ENCODE data around the gene MS4A10.

Gene MS4A10

GRCh38 chr11:60776167-60776566 is 9.0 kb upstream of the MS4A10 start:
- H3K27ac Mint-ChIP-seq: no peak overlapping the region
- no peaks in the 10 kb centered on the region for H3K27me3 Mint-ChIP-seq
- no peaks in the 10 kb centered on the region for H3K36me3 Mint-ChIP-seq
- H3K9me3 Mint-ChIP-seq: no peaks in the 10 kb centered on the region
- H3K4me1 Mint-ChIP-seq: peaks cover 15% of the 10 kb centered on the region
- H3K4me3 Mint-ChIP-seq: no peak overlapping the region

- Mint-ChIP-seq H3K27ac (no peak overlapping the region), H3K9me3 (no peaks in the 10 kb centered on the region), H3K27me3 (no peaks in the 10 kb centered on the region), H3K4me1 (peaks cover 15% of the 10 kb centered on the region), H3K36me3 (no peaks in the 10 kb centered on the region), H3K4me3 (no peak overlapping the region)
Measured at GRCh38 chr11:60777106-60777505, 8.0 kb upstream of the MS4A10 start.

GRCh38 chr11:60777572-60777971 is 7.6 kb upstream of the MS4A10 start:
- Mint-ChIP-seq H3K4me3 (no peak overlapping the region), H3K27ac (no peak overlapping the region), H3K9me3 (no peaks in the 10 kb centered on the region), H3K36me3 (no peaks in the 10 kb centered on the region), H3K27me3 (no peaks in the 10 kb centered on the region), H3K4me1 (peaks cover 15% of the 10 kb centered on the region)

- H3K4me1 Mint-ChIP-seq: peaks cover 9% of the 10 kb centered on the region
- no peaks in the 10 kb centered on the region for H3K36me3 Mint-ChIP-seq
- H3K4me3 Mint-ChIP-seq: no peak overlapping the region
- H3K27ac Mint-ChIP-seq: no peak overlapping the region
- no peaks in the 10 kb centered on the region for H3K9me3 Mint-ChIP-seq
- H3K27me3 Mint-ChIP-seq: no peaks in the 10 kb centered on the region
Measured at GRCh38 chr11:60780065-60780464, 5.1 kb upstream of the MS4A10 start.

GRCh38 chr11:60780774-60781173 is 4.4 kb upstream of the MS4A10 start:
- no peaks in the 10 kb centered on the region for H3K9me3 Mint-ChIP-seq
- H3K4me1 Mint-ChIP-seq: peaks cover 2% of the 10 kb centered on the region
- H3K36me3 Mint-ChIP-seq: no peaks in the 10 kb centered on the region
- H3K27me3 Mint-ChIP-seq: no peaks in the 10 kb centered on the region
- H3K4me3 Mint-ChIP-seq: no peak overlapping the region
- no peak overlapping the region for H3K27ac Mint-ChIP-seq

- Mint-ChIP-seq H3K4me1 (no peaks in the 10 kb centered on the region), H3K36me3 (no peaks in the 10 kb centered on the region), H3K9me3 (no peaks in the 10 kb centered on the region), H3K27ac (no peak overlapping the region), H3K4me3 (no peak overlapping the region), H3K27me3 (no peaks in the 10 kb centered on the region)
Measured at GRCh38 chr11:60781286-60781980, 3.7 kb upstream of the MS4A10 start.

GRCh38 chr11:60781981-60782316 is 3.2 kb upstream of the MS4A10 start:
- Mint-ChIP-seq H3K27ac (no peak overlapping the region), H3K4me3 (no peak overlapping the region), H3K27me3 (no peaks in the 10 kb centered on the region), H3K4me1 (no peaks in the 10 kb centered on the region), H3K36me3 (no peaks in the 10 kb centered on the region), H3K9me3 (no peaks in the 10 kb centered on the region)

- Mint-ChIP-seq H3K9me3 (no peaks in the 10 kb centered on the region), H3K4me1 (no peaks in the 10 kb centered on the region), H3K27me3 (no peaks in the 10 kb centered on the region), H3K36me3 (no peaks in the 10 kb centered on the region), H3K4me3 (no peak overlapping the region), H3K27ac (no peak overlapping the region)
Measured at GRCh38 chr11:60782393-60783140, 2.6 kb upstream of the MS4A10 start.

- Mint-ChIP-seq H3K4me3 (no peak overlapping the region), H3K27me3 (no peaks in the 10 kb centered on the region), H3K9me3 (no peaks in the 10 kb centered on the region), H3K36me3 (no peaks in the 10 kb centered on the region), H3K4me1 (no peaks in the 10 kb centered on the region), H3K27ac (no peak overlapping the region)
Measured at GRCh38 chr11:60783141-60783484, 2.0 kb upstream of the MS4A10 start.

- no peaks in the 10 kb centered on the region for H3K27me3 Mint-ChIP-seq
- H3K36me3 Mint-ChIP-seq: no peaks in the 10 kb centered on the region
- H3K4me3 Mint-ChIP-seq: no peak overlapping the region
- H3K27ac Mint-ChIP-seq: no peak overlapping the region
- no peaks in the 10 kb centered on the region for H3K9me3 Mint-ChIP-seq
- H3K4me1 Mint-ChIP-seq: no peaks in the 10 kb centered on the region
Measured at GRCh38 chr11:60783911-60784310, 1.2 kb upstream of the MS4A10 start.

GRCh38 chr11:60785806-60786361 is 751 bp downstream of the MS4A10 start:
- Mint-ChIP-seq H3K27me3 (no peaks in the 10 kb centered on the region), H3K9me3 (no peaks in the 10 kb centered on the region), H3K4me3 (no peak overlapping the region), H3K4me1 (no peaks in the 10 kb centered on the region), H3K27ac (no peak overlapping the region), H3K36me3 (no peaks in the 10 kb centered on the region)

GRCh38 chr11:60786811-60787567 is 1.9 kb downstream of the MS4A10 start:
- H3K27ac Mint-ChIP-seq: no peak overlapping the region
- H3K4me1 Mint-ChIP-seq: no peaks in the 10 kb centered on the region
- H3K27me3 Mint-ChIP-seq: no peaks in the 10 kb centered on the region
- H3K36me3 Mint-ChIP-seq: no peaks in the 10 kb centered on the region
- H3K9me3 Mint-ChIP-seq: no peaks in the 10 kb centered on the region
- H3K4me3 Mint-ChIP-seq: no peak overlapping the region

- Mint-ChIP-seq H3K27me3 (no peaks in the 10 kb centered on the region), H3K27ac (no peak overlapping the region), H3K36me3 (no peaks in the 10 kb centered on the region), H3K4me1 (no peaks in the 10 kb centered on the region), H3K4me3 (no peak overlapping the region), H3K9me3 (no peaks in the 10 kb centered on the region)
Measured at GRCh38 chr11:60788401-60789125, 3.4 kb downstream of the MS4A10 start.

- Mint-ChIP-seq H3K9me3 (no peaks in the 10 kb centered on the region), H3K36me3 (no peaks in the 10 kb centered on the region), H3K27ac (no peak overlapping the region), H3K27me3 (no peaks in the 10 kb centered on the region), H3K4me3 (no peak overlapping the region), H3K4me1 (no peaks in the 10 kb centered on the region)
Measured at GRCh38 chr11:60790726-60791125, 5.6 kb downstream of the MS4A10 start.

GRCh38 chr11:60791153-60791933 is 6.2 kb downstream of the MS4A10 start:
- no peaks in the 10 kb centered on the region for H3K4me1 Mint-ChIP-seq

More at GRCh38 chr11:60791153-60791933, 6.2 kb downstream of the MS4A10 start:
- Mint-ChIP-seq H3K36me3 (no peaks in the 10 kb centered on the region), H3K27me3 (no peaks in the 10 kb centered on the region), H3K9me3 (no peaks in the 10 kb centered on the region), H3K27ac (no peak overlapping the region), H3K4me3 (no peak overlapping the region)
